NCI-H345 (cell line): ENCODE measurements around the gene CTCFL.

Experiments used
- DNase-seq: peaks from one replicate; lab custom pipeline; 2025; lab: John Stamatoyannopoulos, UW

Gene CTCFL

DNA sequence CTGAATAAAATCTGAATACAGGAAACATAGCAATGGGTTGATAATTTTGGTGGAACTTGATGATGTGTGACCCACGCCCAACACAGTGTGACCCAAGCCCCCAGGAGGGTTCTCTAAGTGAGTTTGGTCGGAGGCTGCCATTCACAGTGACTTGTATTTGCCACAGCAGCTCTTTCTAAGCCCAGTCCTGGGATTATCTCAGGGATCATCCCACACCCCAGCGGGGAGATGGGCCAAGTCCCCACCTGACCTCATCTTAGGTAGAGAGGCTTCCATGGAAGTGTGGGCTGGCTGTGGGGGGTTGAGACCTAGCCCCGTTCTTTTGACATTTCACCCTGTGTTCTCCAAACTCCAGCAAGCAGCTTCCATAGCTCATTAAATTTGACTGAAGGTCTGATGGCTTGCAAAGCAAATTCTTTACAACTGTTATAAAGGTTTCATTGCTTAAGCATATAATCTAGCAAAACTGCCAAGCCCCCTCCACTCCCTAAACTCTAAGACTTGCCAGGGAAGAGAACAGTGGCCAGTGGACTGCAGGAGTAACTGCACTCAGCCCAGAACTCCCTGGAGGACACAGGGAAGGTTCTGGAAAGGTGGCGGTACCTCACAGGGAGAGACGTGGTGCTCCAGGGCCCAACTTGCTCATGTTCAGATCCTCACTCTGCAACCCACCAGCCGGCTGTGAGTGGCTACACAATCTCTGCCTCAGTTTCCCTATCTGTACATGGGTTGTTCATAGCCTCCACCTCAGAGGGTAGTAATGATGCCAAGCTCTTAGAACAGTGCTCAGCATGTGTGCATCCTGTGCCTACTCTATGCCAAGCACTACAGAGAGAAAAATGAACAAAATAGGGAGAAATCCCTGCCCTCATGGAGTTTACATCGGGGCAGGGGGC, 35.0 kb upstream of the CTCFL start:
- DNase-seq = no peak

DNA sequence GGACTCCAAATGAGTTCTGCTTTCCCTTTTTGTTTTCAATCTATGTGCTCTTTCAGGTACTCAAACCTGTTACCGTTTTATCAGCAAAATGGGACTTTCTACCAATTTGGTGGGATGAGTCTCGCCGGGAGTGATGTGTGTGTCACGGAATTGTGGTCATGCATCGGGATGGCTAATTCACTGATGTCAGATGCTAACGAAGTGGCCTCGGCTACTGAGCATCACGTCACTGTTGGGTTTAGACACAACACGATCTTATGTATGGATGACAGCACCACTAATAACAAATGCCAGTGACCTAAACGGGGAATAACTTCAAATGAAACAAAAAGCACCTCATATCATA, 34.3 kb upstream of the CTCFL start:
- no peak for DNase-seq

DNA sequence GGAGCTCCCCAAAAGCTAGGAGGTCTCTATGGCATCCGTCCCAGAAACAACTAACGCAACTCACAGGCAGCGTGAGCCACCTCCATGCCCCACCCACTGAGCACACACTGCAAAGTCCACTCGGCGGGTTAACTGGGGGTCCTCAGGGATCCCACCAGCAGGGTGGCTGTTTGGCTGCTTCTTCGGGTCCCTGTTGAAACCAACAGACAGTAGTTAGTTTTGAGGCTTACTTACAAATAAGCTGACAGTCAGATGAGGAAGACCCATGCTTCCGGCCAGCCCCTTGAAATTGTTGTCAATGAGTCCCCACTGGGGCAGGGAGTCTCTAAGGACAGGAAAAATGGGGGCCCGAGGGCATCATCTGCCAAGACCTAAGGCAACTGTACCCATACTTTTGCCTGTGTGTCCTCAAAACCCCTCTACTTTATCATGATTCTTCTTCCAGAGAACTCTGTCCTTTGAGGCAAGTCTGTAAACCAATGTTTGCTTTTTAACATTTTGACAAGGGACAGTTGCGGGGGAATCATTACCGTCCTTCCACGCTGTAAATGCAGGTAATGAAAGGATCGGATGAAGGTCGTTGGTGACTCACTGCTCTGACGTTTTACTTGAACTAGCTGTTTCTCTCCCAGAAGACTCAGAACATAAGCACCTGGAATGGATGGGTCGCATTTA, 33.8 kb upstream of the CTCFL start:
- no peak for DNase-seq

DNA sequence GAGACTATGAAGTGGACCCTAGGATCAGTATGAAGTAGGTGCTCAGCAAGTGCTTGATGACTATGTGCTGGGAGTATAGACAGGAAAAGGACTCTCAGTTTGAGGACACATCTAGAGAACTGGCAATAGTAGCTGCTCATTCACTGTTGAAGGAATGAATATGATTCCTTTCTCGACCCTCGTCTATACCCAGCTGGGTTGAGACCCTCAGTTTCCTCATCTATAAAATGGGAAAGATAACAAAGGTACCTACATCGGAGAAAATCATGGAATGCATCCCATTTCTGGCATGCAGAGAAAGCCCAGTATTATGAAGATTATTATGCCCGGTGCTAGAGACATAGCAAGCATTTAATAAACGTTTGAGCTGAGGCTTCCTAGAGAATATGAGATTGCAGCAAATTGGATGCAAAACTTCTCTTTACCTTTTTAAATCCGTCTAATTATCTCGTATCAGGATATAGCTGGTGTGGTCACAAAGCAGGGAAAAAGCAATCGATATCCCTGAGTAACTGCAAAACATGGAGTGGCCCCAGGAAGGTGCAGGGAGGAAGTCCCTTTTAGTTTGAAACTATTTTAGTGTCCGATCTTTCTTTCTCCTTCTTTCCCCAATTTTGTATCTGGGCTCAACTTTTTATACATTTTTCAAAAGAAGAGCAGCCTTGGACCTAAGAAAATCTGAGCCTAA, 33.1 kb upstream of the CTCFL start:
- no peak for DNase-seq

DNA sequence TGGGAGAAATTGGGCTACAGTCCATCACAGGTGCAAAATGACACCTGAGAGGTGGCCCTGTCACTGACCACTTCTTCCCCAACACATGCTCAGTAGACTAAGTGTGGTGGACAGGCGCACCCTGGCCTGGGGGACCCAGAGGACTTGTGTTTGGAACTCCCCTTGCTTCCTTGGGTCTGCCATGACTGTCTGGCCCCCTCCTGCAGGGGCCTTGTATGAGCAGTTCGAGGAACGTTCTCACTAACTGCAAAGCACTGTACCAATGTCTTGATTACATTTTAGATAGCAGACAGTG, 32.0 kb upstream of the CTCFL start:
- DNase-seq = no peak

DNA sequence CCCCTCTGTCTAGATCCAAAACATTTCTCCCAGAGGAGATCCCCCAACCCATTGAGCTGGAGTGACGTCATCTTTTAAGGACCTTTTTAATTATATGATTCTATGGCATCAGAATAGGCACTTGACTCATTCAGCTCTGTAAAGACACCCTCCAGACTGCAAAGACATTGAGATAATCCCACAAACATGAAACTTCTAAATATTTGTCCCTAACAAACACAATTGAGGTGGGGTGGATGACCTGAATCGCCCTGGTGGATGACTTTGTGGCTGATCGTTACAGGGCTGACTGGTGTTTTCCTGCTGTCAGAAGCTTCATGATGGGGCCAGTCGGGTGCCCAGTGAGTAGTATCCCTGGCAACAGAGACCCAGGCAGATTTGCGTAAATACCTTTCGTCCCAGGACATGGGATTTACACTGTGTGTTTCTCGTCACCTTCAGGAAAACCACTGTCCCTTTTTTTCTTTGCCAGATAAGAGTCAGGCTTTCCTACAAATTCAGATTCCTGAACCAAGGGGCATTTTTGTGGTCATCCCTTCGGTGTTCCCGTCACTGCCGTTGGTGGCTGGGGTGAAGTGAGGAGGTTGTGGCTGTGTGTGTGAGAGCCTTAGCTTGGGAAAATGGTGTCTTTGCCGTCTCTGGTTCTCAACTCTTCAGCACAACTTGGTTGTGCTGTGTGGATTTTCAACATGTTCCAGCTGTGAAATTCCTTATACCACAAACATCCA, 30.7 kb upstream of the CTCFL start:
- DNase-seq = no peak

DNA sequence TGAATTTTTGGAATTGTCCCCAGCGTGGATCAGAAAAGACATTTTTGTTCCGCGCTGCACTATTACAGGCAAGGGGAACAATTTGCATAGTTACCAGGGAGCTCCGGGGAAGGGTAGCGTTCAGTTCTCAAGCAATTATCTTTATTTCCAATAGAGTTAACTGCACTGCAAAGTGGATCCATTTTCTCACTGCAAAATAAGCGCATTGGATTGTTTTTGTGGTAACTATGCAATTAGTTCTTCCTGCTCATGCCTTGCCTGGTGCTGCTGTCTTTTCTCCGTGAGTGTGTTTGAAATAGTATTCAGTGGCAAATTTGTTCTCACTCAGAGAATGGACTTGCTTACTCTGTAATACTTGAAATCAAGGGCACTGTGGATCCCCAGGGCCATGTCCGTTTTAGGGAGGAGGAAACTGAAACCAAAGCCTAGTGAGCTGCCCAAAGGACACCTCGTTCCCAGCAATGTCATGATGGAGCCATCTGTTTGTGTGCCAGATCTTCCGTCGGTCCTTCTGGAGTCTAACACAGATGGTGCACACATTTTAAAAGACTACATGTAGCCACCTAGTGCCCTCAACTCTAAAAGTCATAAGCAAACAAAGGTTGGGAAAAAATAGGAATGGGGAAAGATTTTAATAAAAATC, 28.6 kb upstream of the CTCFL start:
- DNase-seq = no peak

DNA sequence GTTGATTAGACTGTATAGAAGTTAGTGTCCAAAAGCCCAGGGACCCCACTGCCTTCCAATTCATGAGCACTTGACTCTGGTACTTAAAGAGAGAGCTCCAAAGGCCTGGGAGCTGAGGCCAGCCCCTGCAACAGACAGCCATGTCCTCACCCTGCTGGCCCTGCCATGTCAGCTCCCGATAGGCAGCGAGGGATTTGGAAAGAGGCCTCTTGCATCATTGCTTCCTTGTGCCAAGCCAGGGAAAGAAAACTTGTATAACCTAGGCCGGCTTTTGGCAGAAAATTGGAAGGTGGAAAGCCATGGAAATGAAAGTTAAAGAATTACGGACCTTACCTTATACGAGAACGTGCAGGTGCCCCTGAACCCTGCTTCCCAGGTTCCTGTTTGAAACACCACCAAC, 27.5 kb upstream of the CTCFL start:
- no peak for DNase-seq

DNA sequence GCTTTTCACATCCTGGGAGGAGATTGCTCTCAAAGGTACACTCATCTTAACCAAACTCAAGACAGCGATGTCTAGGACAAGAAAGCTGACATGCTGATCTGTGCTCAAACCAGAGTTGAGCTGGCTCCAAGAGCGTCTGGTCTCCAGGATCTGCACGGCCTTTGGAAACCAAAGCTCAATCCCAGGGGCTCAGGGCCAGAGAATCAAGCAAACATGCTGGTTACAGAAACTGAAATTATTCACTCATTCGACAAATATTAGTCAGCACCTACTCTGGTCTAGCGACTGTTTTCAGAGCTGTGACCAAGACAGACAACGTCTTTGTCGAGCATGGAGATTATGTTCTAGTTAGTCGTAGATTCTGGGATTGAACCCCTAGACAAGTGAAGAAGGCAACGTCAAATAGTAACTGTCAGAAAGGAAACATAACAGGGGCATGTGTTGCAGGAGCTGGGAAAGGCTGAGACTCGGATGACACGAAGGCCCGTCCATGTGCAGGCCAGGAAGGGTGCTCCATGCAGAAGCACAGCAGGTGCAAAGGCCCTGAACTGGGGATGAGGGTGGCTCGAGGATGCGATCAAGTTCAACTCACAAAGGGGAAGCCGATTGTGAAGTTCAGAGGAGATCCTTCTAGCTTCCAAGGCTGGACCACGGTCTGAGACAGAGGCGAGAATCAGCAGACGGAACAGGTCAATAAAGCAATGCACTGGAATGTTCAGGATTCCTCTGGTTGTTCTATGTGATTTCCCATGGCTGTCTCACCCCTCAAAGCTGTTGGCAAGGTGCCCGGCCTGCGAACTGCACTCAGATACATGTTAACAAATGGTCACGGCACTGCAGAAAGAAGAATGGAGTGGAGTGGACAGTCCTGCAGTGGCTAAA, 23.5 kb upstream of the CTCFL start:
- DNase-seq = no peak

DNA sequence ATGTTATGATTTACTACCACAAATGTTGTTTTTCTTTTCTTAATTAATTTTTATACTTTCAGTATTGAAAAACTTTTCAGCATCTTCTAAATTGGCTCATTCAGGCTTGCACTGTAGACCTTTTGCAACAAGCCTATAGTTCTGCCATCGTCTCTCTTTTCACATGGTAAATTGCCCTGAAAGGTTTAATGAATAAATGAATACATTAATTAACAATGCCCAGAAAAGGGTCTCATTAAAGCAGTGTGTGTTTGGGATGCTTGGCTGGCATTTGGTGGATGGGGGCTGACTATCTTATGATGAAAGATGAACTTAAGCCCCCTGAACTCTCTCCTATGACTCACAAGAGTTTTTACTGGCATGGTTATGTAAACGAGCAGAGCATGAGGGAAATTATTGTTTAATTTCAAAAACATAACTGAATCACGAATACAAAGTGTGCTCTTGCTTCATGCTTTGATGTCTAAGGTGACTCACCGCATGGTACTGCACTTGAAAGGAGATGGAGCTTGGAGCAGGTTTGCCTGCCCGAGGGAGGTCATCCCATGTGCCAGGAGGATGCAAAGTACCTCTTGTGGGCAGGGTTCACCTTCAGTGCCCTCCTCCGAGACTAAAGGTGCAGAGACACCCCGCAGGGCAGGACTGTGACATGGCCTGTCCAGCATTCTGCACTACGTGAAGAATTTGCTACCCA, 22.2 kb upstream of the CTCFL start:
- no peak for DNase-seq

DNA sequence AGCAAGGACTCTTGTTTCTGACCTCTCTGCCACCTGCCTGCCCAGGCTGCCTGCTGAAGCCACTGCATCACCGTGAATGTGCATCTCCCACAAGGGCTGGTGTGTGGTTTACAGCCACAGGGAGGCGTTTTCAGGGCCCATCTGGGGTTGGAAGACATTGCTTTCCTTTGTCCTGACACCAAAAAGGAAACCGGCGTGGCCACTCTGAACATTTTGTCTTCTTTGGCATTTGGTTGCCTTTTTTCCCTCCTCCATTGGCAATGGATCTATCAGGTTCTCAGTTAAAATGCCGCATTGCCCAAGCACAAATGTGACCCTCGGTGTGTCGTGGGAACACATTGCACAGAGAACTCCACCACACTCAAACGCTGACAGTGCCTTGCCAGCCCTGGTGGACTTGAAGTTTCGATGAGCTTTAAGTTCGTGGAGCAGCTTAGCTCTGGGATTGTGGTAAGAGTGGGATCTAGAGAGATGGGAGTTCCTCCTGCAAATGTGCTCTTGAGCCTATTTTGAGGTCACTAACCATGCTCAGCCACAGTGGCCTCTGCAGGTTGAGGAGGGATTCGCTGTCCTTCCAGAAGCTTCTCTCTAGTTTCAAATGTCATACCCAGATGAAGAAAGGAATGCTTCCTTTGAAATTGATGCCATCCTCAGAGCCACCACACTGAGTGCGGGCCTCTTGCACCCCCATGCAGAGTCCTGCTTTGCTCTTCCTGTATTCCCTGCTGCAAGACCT, 21.2 kb upstream of the CTCFL start:
- no peak for DNase-seq

DNA sequence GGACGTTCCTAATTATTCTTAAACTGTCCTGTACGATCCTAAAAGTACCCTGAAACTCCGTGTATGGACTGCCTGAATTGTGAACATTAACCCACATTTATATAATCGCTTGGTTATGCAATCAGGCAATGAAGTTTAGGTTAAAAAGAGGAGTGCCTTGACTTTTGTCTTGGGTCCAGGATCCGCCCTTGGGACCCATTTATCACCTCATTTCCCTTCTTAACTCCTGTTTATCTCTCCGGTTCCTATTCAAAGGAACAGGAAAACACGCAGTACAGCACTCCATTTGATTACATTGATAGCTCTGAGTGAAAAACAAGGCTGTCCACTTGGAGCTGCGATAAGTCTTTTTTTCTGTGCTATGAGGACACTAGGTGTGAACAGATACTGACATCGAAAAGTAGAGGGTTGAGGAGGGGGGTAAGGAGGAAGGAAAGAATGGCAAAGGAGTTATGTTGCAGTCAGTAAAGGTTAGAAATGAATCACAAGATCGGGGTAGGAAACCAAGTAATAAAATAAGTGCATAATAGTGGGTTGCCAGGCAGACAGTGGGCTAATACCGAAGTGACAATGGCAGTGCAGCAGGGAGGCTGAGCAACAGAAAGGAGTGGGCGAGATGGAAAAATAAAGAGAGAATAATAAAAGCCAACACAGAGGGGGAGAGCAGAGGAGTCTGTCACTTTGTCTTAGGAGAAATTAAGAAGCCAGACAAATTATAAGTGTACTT, 20.1 kb upstream of the CTCFL start:
- DNase-seq = no peak

DNA sequence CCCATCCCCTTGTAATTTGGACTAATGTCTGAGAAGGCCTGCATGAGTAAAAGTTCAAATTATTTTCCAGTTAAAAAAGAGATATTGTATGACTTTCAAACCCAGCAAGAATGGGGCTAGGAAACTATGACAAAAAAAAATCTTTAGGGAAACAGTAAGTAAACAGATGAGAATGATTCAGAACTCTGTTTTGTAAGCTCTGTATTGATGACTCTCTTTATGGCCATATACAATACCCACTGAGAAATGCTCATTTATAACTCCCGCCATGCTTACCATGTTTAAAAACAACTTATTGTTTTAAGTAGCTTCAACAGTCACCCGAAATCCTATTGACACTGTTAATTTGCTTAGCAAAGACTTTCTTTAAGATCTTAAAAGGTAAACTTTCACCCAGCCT, 18.8 kb upstream of the CTCFL start:
- DNase-seq = no peak

DNA sequence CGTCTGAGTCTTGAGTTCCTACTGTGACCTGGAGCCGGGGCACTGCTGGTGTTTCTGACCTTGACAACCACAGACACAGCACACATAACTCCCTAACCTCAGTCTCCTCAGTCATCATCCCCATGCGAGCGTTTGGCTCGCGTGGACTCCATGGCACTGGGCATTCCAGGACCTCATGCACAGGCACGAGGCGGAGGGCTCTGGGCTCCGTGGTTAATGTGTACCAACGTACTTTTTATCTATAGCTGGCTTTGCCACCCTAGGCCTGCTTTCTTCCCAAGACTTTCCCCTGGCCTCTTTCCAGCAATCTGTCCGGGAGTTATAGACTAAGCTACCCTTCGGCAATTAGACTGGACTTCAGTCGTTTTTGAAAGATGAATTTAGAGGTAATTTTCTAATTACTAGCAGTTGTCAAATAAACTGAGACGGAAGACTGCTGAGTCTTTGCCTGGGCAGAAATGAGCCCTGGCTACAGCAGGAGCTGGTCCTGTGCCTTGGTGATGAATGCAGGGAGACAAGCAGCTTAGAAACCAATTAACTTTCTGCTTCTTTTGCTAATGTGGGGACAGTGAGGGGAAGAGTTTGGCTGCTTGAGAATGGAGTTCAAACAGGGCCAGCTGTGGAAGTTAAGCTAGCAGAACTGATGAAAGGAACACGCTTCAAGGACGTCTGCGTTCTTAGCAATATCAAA, 16.1 kb upstream of the CTCFL start:
- DNase-seq = no peak

DNA sequence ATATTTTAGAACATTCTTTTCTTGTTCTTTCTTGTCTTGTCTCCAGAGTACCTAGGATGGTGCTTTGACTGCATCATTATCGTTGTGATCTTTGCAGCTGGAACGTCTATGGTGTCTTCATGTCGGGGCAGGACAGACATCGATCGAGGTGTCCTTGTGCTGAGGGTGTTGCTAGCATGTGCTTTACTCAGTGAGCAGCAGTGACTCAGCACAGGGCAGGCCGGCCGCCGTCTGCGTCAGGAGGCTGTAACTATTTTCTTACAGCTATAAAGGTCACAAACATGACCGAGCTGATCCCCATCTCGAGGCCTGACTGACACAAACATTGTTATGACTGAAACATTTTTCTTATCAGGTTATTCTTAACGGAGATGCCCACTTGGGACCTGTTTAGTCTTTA, 14.9 kb upstream of the CTCFL start:
- no peak for DNase-seq

DNA sequence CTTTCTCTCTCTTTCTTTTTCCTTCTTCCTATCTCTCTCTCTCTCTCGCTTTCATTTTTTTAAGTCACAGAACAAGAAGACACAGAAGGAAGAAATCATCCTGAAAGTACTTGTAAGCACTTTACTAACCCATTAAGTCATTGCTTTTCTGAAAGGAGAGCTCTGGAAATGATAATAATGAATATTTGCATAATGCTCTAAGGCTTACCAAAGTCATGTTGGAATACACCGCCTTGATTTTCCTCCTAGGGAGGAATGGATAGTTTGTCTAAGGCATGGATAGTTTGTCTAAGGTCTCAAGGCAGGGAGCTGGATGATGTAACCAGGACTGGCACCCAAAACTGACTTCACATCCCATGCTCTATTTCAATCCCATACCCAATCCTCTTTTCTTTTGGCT, 12.9 kb upstream of the CTCFL start:
- no peak for DNase-seq

DNA sequence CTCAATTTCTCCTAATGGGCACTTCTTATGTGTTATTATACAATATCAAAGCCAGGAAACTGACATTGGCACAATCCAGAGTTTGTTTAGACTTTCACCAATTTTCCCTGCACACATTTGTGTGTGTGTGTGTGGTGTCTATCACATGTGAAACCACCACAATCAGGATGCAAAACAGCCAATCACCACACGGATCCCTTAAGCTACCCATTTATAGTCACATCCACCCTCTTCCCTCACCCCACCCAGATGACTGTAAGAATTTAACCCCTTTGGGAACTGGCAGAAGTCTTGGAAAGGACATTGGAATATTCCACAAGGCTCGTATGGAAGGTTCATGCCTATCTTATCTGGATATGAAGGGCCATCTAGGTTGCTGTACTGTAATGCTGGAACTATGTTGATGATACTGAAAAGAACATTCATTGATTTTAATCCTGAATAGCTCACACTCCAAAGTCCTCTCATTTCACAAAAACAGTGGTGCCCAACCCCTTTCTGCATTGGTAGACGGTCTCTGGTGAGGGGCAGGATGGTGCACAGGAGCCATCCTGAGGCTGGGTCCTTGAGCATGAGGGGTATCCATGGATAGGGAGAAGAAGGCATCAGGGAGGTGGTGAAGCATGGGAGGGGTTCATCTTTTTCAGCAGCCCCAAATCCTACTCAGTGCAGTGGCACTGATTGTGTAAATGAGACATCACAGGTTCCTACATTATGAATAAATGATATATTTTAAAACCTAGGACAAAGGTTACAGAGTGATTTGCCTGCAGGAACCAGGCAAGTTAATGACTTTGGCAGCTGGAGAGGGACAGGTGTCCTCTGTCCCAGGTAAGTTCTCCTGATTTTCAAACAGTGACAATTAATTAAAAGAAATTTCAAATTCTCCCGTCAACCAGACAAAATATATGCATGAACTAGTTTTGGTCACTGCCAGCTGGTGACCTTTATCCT, 12.1 kb upstream of the CTCFL start:
- DNase-seq = no peak
